D721Med (cell line): Measurements from ENCODE around the gene ARHGEF40.
A peak's percentile ranks its signal among the peaks of the same experiment; 100 is the strongest.

Experiments used
- DNase-seq: peaks from one replicate; pipeline ENCODE4 v3.0.0; 2011; ENCODE audit warnings: low spot score; ENCODE audit not compliant: insufficient read length
- FAIRE-seq: peaks from 2 replicates; lab custom pipeline; 2011; peaks lifted over from hg19 to GRCh38; lab: Jason Lieb, UNC
- CTCF ChIP-seq: IDR thresholded peaks from 2 replicates; pipeline ENCODE4 v1.5.1; 2012; ENCODE audit warnings: mild to moderate bottlenecking, control low read depth; ENCODE audit not compliant: insufficient read depth; ENCODE audit errors: missing control alignments

ARHGEF40 gene

GRCh38 chr14:21033133-21033698 lies 36.9 kb upstream of the ARHGEF40 start:
- DNase-seq: no peak
- no peak for FAIRE-seq
- TF ChIP-seq CTCF: no peak

- DNase-seq (no peak), FAIRE-seq (no peak)
- TF ChIP-seq CTCF: no peak
Measured at GRCh38 chr14:21034707-21035106, 35.4 kb upstream of the ARHGEF40 start, which contains the start of gene RNASE13. TSS of gene RNASE13 (minus strand) at chr14:21034807. CDS start at chr14:21034288, 519 bp downstream.

GRCh38 chr14:21036751-21037150 lies 33.4 kb upstream of the ARHGEF40 start:
- FAIRE-seq (no peak), DNase-seq (no peak)
- no peak for TF ChIP-seq CTCF

GRCh38 chr14:21037156-21037555 lies 32.9 kb upstream of the ARHGEF40 start:
- DNase-seq (peak; percentile 34), FAIRE-seq (no peak)
- no peak for TF ChIP-seq CTCF

- no peak for TF ChIP-seq CTCF
- FAIRE-seq (no peak), DNase-seq (no peak)
Measured at GRCh38 chr14:21038441-21039422, 31.4 kb upstream of the ARHGEF40 start.

GRCh38 chr14:21039585-21040369 lies 30.3 kb upstream of the ARHGEF40 start:
- no peak for FAIRE-seq
- peak; percentile 48 for TF ChIP-seq CTCF
- no peak for DNase-seq
